Fibroblast of skin of left biceps (primary cell): ENCODE data around the gene FNDC1.

Source experiments
- DNase-seq, 2 experiments: peaks; one replicate each; pipeline ENCODE4 v3.0.0-alpha.2; 2013; ENCODE audit warnings: low read depth in 2 of 2

The FNDC1 gene

DNA sequence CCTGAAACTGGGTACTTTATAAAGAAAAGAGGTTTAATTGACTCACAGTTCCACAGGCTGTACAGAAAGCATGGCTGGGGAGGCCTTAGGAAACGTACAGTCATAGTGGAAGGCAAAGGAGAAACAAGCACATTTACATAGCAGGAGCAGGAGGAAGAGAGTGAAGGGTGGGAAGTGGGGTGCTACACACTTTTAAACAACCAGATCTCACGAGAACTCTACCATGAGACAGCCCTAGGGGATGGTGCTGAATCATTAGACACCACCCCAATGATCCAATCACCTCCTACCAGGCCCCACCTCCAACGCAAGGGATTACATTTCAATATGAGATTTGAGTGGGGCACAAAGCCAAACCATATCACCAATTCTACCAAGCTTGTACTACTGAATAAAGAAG lies 7.4 kb upstream of the FNDC1 start:
- DNase-seq, result no peak

DNA sequence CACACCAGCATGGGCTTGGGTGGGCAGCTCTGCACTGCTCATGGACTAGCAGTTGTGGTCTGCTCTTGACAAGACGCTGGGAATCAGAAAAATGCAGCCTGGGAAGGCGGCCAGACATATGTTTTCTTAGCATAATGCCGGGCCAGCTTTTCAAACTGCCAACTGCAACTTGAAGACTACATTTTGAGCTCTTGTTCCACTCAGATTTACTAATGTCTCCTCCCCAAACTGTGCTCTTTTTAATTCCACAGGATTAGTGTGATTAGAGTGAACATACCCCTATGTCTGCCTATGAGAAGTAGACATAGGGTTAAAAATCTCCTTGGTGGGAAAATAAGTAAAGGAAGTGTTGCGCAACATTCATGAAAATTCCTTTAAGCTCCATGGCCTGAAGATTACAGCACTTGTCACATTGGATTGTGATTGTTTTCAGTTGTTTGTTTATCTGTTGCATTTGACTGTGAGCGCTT lies 5.3 kb upstream of the FNDC1 start:
- peak in 1 of 2 experiments; percentile 50 for DNase-seq

DNA sequence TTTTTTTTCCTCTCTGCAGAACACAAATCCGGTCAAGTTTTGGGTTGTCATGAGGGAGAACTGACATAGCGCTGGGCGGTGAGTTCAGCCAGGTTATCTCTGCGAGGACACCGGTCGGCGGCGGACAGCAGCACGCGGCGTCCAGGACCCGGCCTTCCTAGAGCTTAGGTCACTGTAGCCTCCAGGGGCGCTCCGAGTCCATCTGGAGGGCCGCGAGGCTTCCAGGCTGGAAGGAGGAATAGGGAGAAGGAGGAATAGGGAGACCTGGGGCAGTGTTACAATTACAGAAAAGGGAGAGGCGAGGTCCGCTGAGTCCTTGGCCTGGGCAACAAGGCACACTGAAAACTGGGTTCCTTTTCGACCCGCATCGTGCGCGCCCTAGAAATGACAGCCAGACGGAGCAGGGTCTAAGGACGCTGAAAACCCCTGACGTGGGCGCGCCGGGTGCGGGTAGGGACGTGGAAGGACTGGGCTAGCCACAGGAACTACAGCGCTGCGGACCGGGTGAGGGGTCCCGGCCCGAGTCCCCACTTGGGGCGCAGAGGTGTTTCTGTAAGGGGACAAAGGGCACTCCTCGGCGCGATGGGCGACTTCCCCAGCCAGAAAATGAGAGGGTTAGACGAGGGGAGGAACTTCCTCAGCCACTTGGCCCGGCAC lies 536 bp upstream of the FNDC1 start:
- DNase-seq, result no peak

DNA sequence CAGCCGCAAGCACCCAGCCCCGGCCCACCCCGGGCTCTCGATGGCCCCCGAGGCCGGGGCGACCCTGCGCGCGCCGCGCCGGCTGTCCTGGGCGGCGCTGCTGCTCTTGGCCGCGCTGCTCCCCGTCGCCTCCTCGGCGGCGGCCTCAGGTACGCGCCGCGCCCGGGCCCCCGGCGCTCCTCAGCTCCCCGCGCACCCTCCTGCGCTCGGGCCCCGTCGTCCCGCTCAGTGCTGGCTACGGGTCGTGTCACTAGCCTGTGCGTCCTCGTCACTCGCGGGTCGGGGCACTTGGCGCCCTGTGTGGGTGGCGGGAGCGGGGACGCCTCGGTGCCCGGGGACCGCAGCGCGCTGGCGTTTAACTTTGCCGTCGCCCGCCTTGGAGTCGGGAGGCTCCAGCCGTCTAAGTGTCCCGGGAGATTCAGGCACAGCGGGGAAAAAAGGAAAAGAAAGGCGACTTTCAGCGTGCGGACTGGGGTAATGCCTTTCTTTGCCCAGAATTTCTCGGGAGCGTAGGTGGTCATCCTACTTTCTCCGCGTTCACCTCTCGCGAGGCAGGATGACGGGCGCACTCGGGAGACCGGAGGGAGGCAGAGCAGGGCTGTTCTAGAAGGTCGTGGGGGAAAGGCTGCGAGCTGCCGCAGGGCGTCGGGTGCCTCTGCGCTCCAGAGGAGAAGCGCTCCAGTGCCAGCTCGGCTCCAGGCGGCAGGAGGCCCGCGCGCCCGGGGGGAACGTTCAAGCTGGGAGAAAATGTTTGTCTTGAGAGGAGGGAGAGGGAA lies 545 bp downstream of the FNDC1 start:
- DNase-seq, result no peak

DNA sequence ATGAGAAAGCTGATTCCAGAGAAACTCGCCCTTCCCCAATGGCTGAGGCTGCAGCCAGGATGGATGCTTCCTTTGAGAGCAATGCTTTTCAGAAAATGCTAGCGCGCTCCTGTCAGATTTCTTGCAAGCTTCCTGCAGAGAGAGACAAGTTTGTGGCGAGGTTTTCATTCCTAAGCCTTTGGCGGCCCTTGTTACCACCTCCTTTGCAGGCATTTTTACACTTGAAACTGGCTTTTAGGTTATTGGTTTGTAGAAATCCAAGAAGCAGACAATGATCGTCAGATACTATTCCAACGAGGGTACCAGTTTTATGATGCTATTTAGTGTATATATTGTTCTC lies 1.1 kb downstream of the FNDC1 start:
- no peak for DNase-seq

DNA sequence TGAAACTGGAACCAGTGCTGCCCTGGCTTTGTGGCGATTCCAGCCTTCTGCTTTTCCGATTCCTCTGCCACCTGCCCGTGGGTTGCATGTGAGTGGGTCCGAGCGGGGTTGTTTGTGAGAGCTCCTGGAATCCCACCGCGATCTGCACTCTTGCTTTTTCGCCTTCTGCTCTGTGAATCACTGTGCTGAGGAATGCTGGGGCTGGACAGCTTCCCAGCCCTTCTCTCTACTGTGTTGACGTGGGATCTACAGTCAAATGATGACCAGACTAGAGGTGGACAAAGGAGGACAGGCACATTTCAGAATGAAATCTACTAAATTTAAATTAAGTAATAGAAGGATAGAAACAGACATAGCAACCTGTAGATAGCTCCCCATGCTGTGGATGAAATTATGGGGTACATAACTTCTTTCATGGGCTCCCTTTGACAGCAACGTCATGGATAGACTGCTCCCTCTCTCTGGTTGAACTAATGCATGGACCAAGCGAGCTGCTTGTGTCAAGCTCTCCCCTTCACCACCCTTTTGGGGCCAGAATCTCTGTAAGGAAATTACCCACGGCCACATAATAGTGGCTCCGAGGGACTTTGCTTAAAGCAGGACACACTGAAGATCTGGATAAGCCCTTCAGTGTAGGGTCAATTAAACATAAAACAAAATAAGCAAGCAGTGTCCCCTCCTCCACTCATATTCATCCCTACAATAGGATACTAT lies 2.0 kb downstream of the FNDC1 start:
- DNase-seq, result peak in 1 of 2 experiments; percentile 33

DNA sequence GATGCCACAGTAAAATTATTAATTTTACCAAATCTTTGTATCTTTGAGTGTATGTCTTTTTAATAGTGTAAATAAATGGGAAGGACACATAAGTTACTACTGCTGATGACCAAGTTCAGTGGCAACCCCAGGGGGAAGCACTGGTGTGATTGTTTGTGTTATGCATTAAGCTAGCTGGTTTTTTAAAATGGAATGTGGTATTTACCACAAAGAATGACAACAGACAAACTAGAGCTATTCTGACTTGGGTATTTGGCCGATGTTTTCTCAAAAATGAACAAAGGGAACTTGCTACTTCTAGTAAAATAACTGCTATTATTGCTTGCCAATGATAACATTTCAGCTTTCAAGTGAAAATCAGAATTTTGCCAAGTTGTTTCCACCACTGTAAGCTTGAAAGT lies 2.9 kb downstream of the FNDC1 start:
- no peak for DNase-seq

DNA sequence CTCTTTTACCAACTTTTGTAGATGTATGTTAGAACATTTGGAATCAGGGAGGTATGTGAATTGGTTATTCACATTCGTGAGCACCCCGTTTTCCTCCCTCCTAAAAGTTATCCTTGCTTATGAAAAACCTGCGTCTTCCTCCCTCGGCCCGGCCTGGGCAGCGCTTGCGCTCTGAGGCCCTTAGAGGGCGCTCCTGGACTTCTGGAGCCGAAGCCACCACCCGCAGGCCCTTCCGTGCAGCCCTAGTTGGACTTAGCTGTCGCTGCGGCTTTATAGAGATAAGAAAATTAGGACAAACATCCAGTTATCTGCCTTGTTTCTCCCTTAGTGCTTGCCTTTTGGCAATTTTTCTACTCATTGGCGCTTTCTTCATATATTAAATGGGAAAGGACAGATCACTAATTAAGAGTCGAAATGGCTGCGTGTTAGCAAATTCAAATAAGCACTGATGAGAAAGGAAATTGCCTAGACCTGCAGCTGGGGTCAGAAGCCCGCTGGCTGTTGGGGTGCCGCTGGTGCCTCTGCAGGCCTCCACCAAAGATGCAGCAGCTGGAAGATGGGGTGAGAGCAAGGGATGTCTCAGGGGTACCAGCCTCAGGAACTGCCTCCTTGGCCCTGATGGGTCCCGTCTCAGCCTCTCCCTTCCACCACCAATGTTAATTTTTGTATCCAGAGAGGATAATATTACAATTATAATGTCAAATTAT lies 5.2 kb downstream of the FNDC1 start:
- no peak for DNase-seq

DNA sequence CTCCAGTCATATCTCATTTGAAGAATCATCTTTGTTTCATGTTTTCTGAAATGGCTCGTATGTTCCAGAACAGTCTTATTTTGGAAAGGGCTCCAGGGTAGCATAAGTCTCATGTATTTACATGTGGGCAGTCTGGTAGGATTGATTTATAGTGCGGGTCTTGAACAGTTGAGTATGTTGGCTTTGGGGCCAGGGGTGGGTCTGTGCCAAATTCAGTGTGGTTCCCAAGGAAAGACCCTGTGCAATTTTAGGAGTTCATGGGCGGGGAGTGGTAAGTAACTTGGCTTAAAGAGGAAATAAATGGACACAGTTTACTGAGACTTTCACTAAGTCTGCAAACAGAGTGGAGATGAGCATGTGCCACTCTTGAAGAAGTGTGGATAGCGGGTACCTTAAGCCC lies 7.7 kb downstream of the FNDC1 start:
- DNase-seq, result no peak

DNA sequence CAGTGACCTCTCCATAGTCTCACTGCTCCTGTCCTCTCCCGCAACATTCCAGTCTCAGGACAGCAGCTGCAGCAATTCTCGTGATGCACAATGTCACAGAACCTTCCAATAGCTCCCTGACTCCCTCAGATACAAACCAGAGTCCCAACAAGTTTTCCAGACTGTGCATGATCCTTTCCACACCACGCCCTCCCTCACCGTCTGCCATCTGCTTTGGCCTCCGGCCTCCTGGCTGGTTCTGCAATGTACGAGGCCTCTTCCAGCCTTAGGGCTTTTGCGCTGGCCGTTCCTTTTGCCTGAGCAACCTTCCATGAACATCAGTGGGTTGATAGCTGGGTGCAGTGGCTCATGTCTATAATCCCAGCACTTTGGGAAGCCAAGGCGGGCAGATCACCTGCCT lies 9.6 kb downstream of the FNDC1 start:
- no peak for DNase-seq

DNA sequence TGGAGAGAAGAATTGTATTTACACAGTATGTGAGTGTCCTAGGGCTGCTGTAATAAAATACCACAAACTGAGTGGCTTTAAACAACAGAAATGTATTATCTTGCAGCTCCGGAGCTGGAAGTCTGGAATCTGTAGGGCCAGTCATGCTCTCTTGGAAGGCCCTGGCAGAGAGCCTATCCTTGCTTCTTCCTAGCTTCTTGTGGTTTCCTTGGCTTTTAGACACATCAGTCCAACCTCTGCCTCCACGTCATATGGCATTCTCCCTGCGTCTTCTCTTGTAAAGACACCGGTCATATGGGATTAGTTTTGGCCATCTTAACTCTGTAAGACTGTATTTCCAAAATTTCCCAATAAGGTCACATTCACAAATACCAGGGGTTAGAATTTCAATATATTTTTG lies 10.8 kb downstream of the FNDC1 start:
- no peak for DNase-seq

DNA sequence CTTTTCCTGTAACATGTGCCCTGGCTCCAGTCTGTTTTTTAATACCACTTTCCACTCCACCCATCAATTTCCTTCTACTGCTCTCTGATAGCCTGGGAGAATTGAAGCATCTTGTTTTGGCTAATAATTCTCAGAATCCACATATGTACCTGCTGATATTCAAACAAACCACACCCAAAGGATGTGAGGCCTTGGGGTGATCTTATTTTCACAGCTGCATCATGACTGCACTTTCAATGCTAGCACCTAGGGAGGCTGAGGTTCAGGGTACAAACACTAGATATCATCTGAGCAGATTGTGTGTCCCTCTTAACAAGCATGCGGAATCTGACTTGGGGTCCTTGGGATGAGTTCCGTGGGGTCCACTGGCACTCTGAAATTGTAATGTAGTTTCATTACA lies 12.7 kb downstream of the FNDC1 start:
- no peak for DNase-seq

DNA sequence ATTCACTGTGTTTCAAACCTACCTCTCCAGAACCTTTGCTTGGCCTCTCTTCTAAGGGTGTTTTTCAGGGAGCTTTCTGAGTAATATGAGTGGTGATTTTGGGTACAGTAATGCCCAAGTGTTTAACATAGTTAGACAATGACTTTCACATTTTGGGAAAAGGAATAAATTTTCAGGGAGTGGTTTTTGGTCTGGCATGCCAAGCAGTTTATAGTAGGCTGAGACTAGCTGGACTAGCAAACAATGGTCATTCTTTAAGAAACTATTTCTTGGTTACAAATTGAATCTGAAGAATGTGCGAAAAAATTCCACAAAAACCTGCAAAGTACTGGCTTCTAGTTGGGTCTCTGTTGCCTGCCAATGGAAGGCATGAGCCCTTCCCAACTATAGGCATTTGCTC lies 15.4 kb downstream of the FNDC1 start:
- DNase-seq, result no peak

DNA sequence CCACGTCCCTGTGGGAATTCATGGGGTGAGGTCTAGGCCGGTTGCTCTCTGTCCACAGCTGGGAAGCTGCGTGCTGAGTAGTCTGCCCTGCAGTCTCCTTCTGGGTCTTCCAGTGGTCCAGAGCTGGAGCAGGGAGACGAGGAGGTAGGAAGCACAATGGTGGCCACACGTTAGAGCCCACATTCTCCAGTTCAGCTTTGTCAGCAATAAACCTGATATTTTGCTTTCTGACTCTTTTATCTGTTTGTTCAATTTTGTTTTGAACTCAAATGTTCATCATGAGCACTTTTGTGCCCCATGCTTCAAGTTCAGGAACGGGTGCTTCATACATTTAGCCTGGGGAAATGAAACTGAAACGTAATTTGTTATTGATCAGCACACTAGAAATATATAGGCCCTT lies 21.3 kb downstream of the FNDC1 start:
- no peak for DNase-seq

DNA sequence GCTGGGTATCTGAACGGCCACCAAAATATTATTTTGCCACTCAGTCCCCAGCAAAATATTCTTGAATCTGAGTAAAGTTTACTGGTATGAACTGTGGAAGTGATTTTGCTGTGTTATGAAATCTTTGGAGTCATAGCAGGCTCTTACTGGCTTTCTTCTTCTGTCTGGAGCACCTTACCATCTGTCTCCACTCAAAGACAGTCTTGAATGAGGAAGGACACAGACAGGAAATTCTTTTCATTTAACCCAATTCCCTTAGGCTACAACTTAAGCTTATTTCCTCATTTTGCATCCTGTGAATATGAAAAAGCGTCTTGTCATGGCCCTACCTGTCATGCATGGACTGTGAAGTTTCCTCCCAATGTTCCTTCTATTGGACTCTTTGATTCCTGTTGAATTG lies 24.7 kb downstream of the FNDC1 start:
- no peak for DNase-seq

DNA sequence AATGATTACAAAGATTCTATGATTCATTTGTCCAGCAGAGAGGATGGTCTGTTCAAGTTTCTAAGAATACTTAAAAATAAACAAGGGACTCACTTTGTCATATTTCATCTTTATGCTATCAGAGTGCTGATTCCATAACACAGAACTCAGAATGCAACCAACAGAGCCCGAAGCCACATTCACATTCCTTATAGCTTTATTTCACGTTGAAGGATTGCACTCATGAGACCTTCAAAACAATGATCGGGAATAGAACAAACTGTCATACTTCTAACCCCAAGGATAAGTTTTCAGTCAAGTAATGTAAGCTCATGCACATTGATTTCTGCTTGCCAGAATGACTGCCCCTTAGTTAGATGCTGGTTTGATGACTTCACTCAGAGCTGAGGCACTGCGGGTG lies 25.2 kb downstream of the FNDC1 start:
- DNase-seq, result no peak

DNA sequence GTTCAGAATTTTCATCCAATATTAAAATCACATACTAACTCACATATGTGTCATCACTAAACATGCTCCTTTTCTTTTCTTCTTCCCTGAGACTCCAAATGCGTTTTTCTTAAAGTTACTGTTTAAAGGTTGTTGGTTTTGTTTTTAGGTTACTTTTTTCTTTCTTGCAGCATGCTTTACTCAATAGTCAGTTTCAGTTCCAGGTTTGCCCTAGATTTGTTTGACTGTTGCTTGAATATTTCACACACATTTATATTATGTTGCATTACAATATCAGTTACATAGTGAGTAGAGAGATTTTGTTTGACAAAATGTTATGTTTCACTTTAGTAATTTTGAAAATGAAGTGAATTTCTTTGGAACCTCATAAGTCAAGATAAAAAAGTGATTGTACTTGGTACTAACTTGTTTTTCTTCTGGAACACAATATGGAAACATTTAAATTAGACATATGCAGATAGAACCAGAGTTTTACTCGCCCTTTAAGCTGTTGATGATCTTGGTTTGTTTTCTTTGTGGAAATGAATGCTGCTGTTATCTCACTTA lies 27.3 kb downstream of the FNDC1 start:
- no peak for DNase-seq

DNA sequence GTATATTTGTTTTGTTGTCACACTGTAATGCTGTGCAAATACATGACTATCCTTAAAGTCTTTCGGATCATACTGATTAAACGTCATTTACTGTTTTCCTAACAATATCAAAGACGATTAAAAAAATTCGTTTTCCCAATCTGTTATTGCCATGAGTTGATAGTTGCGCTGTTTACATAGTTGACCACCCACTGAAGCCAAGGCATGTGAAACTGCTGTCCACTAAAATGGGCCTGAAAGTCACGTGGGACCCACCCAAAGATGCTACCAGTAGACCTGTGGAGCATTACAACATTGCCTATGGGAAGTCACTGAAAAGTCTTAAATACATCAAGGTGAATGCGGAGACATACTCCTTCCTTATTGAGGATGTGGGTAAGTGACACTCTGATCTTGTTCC lies 28.1 kb downstream of the FNDC1 start:
- no peak for DNase-seq

DNA sequence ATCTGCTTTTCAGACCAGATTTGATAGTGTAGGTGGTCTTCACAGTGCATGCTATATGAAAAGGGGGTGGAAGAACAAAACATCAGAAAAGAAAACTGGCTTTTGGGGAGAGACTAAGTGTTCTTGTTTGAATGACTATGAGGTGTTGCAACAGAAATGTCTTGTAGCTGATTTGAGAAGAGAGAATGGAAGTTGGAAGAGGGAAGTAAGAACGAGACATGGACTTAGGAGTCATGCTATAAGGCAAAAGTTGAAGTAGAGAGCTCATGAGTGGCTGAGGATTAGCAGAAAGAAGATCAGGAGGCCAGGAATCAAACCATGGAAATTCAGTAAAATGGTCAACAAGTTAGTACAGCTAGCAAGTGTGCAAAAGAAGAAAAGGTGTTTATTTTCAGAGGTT lies 32.1 kb downstream of the FNDC1 start:
- no peak for DNase-seq

DNA sequence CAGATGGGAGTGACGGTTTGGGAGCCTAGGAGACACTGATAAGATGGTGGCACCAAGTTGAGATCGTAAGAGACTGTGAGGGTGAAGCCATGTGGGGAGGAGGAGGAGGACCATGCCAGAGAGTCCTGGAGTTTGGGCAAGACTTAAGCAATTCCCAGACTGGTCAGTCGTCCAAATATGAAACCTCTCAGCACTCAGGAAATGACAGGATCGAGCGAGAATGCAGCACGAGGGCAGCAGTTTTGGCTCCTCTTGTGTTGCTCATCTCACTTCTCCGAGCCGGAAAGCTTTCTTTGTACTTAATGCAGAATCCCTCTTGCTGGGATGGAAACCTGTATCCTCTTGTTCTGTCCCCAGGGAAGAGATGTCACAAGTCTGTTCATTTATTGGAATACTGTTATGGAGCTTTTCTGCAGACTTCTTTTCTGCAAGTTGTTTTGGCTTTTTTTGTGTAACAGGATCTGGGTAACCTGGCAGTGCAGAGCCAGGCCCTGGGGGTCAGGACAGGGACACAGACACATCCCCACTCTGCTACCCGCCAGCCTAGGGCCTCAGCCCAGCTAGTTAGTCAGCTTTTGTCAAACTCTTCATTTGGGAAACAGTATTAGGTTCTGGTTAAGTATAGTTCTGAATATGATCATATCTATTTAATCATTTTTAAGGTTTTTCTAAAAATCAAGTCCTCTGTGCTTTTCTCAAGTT lies 34.3 kb downstream of the FNDC1 start:
- DNase-seq, result no peak

DNA sequence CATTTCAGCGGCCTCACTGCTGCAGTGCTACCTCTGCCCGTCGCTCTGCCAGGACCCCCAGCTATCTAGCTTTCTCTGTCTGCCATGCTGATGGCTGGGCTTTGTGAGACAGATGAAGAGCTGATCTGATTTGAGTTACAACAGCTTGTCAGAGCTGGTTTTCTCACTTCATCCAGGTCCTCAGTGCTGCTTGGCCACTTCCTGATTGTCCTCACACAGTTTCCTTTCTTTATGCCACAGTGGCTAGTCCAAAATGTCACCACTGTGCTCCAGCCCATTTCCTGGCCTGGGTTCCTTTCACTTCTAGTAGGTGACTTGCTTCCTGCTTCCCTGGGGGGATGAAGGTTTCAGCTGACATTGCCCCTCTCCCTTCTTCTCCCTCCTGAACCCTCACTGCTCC lies 35.4 kb downstream of the FNDC1 start:
- DNase-seq, result no peak

DNA sequence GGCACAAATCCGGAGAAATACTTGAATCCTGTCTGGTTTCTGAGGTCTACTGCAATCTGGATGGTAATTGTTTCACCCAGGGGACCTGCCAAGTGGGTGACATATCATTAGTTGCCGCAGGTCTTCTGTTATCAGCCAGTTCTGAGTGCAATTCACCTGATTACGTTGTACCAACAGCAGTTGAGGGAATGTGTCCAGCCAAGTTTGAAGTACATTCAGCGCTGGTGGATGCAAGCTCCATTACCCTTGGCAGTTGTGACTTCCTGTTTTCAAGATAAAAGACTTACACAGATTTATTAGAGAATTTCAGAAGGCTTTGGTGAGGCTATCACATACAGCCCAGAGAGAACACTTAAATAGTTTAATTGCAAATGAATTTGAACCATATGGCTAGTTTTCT lies 42.8 kb downstream of the FNDC1 start:
- no peak for DNase-seq
